Thyroid gland (tissue), 4 donors: ENCODE data around the gene NPIPA5.

Source experiments
- CTCF ChIP-seq, 6 experiments: fragments of 200-600 bp in 3 of 6; fragments of 450-650 bp in 3 of 6; sonication (generic) in 3 of 6; IDR thresholded peaks; one replicate each; pipeline ENCODE4 v1.5.1; 2016 to 2019; ENCODE audit warnings: antibody characterized with exemption in 6 of 6, mild to moderate bottlenecking in 2 of 6, inconsistent platforms in 1 of 6, moderate library complexity in 1 of 6
- POLR2A ChIP-seq, 2 donors: fragments of 450-650 bp; IDR thresholded peaks; one replicate each; pipeline ENCODE4 v1.6.1; 2017; ENCODE audit warnings: antibody characterized with exemption in 2 of 2, mild to moderate bottlenecking in 2 of 2, moderate library complexity in 1 of 2

GRCh38 chr16:15403392-15403995 lies 25.4 kb upstream of the NPIPA5 start:
- TF ChIP-seq CTCF (IDR thresholded peaks at IDR 0.05) (no peak), POLR2A (IDR thresholded peaks at IDR 0.05) (no peak)
